ENCODE data around the gene LAMA4.

DNA sequence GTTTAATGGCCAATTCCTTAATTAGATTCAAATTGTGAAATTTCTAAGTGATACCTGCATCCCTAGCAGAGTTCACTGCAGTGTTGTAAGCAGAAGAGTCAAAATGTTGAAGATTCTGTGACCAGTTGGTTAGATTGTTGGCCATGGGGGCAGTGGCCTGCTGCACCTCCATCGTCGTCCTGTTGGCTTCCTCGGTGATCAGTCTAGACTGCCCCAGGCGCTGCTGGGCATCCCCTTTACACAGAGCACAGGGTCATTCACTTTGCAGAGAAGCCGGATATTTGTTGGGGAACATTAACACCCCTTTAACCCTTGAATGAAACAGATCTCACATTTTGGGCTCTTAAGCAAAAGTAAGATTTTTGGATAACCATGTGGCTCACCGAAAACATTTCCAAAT is 106.3 kb downstream of the LAMA4 start:
- TF ChIP-seq, protein P1, sequence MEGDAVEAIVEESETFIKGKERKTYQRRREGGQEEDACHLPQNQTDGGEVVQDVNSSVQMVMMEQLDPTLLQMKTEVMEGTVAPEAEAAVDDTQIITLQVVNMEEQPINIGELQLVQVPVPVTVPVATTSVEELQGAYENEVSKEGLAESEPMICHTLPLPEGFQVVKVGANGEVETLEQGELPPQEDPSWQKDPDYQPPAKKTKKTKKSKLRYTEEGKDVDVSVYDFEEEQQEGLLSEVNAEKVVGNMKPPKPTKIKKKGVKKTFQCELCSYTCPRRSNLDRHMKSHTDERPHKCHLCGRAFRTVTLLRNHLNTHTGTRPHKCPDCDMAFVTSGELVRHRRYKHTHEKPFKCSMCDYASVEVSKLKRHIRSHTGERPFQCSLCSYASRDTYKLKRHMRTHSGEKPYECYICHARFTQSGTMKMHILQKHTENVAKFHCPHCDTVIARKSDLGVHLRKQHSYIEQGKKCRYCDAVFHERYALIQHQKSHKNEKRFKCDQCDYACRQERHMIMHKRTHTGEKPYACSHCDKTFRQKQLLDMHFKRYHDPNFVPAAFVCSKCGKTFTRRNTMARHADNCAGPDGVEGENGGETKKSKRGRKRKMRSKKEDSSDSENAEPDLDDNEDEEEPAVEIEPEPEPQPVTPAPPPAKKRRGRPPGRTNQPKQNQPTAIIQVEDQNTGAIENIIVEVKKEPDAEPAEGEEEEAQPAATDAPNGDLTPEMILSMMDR (IDR thresholded peaks at IDR 0.05; ENCODE audit: insufficient read depth, low read length, poor library complexity, severe bottlenecking) = no peak
- no peak for TF ChIP-seq EZH2phosphoT487 (conservative IDR thresholded peaks at IDR 0.05; ENCODE audit: low read length)
